ENCODE measurements around the gene ANKS4B.

- TF ChIP-seq, protein P1, sequence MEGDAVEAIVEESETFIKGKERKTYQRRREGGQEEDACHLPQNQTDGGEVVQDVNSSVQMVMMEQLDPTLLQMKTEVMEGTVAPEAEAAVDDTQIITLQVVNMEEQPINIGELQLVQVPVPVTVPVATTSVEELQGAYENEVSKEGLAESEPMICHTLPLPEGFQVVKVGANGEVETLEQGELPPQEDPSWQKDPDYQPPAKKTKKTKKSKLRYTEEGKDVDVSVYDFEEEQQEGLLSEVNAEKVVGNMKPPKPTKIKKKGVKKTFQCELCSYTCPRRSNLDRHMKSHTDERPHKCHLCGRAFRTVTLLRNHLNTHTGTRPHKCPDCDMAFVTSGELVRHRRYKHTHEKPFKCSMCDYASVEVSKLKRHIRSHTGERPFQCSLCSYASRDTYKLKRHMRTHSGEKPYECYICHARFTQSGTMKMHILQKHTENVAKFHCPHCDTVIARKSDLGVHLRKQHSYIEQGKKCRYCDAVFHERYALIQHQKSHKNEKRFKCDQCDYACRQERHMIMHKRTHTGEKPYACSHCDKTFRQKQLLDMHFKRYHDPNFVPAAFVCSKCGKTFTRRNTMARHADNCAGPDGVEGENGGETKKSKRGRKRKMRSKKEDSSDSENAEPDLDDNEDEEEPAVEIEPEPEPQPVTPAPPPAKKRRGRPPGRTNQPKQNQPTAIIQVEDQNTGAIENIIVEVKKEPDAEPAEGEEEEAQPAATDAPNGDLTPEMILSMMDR (tag by site-specific recombination; IDR thresholded peaks at IDR 0.05), result no peak
- TF ChIP-seq, protein P2, sequence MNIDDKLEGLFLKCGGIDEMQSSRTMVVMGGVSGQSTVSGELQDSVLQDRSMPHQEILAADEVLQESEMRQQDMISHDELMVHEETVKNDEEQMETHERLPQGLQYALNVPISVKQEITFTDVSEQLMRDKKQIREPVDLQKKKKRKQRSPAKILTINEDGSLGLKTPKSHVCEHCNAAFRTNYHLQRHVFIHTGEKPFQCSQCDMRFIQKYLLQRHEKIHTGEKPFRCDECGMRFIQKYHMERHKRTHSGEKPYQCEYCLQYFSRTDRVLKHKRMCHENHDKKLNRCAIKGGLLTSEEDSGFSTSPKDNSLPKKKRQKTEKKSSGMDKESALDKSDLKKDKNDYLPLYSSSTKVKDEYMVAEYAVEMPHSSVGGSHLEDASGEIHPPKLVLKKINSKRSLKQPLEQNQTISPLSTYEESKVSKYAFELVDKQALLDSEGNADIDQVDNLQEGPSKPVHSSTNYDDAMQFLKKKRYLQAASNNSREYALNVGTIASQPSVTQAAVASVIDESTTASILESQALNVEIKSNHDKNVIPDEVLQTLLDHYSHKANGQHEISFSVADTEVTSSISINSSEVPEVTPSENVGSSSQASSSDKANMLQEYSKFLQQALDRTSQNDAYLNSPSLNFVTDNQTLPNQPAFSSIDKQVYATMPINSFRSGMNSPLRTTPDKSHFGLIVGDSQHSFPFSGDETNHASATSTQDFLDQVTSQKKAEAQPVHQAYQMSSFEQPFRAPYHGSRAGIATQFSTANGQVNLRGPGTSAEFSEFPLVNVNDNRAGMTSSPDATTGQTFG (tag by site-specific recombination; IDR thresholded peaks at IDR 0.05; ENCODE audit: borderline replicate concordance), result no peak
- TF ChIP-seq SP2 (tag by site-specific recombination; IDR thresholded peaks at IDR 0.05), result no peak
- no peak for TF ChIP-seq SP7 (tag by site-specific recombination; IDR thresholded peaks at IDR 0.05)
These were observed 47.2 kb upstream of the ANKS4B start for GRCh38 chr16:21186326-21186691.

Data from HEK293 (cell line).